Cardiac fibroblast (primary cell): ENCODE results near the gene SPTSSA.

Experiments
- DNase-seq, 2 donors: peaks; one replicate each; pipeline versions ENCODE4 v3.0.0 to v3.0.0-alpha.2; 2010; ENCODE audit warnings: low read depth in 2 of 2
- H3K4me3 ChIP-seq, 2 donors: replicated peaks in 1 of 2; 1 replicate in 1 of 2; 2 replicates in 1 of 2; pipeline ENCODE4 v1.5.1; 2011; ENCODE audit warnings: low read depth in 2 of 2, low read length in 2 of 2, mild to moderate bottlenecking in 2 of 2, moderate library complexity in 1 of 2
- TF ChIP-seq, protein P1 (sequence below): IDR thresholded peaks from one replicate; pipeline ENCODE4 v1.5.1; 2011; ENCODE audit warnings: low read depth, mild to moderate bottlenecking, low read length, inconsistent platforms

The SPTSSA gene

DNA sequence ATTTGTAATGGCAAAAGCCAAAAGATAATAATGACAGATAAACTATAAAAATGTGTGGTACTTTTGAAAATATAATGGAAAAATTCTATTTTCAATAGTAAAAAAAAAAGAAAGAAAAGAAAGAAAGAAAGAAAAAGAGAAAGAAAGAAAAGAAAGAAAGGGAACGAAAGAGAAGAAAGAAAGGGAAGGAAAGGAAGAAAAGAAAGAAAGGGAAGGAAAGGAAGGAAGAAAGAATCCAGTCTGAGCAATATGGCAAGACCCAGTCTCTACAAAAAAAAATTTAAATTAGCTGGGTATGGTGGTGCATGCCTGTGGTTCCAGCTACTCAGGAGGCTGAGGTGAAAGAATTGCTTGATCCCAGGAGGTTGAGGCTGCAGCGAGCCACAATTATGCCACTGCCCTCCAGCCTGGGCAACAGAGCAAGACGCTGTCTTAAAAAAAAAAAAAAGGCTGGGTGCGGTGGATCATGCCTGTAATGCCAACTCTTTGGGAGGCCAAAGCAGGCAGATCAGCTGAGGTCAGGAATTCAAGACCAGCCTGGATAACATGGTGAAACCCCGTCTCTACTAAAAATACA is 39.1 kb upstream of the SPTSSA start:
- TF ChIP-seq, protein P1, sequence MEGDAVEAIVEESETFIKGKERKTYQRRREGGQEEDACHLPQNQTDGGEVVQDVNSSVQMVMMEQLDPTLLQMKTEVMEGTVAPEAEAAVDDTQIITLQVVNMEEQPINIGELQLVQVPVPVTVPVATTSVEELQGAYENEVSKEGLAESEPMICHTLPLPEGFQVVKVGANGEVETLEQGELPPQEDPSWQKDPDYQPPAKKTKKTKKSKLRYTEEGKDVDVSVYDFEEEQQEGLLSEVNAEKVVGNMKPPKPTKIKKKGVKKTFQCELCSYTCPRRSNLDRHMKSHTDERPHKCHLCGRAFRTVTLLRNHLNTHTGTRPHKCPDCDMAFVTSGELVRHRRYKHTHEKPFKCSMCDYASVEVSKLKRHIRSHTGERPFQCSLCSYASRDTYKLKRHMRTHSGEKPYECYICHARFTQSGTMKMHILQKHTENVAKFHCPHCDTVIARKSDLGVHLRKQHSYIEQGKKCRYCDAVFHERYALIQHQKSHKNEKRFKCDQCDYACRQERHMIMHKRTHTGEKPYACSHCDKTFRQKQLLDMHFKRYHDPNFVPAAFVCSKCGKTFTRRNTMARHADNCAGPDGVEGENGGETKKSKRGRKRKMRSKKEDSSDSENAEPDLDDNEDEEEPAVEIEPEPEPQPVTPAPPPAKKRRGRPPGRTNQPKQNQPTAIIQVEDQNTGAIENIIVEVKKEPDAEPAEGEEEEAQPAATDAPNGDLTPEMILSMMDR, result no peak
- no peak overlapping the region for H3K4me3 ChIP-seq
- no peak for DNase-seq

DNA sequence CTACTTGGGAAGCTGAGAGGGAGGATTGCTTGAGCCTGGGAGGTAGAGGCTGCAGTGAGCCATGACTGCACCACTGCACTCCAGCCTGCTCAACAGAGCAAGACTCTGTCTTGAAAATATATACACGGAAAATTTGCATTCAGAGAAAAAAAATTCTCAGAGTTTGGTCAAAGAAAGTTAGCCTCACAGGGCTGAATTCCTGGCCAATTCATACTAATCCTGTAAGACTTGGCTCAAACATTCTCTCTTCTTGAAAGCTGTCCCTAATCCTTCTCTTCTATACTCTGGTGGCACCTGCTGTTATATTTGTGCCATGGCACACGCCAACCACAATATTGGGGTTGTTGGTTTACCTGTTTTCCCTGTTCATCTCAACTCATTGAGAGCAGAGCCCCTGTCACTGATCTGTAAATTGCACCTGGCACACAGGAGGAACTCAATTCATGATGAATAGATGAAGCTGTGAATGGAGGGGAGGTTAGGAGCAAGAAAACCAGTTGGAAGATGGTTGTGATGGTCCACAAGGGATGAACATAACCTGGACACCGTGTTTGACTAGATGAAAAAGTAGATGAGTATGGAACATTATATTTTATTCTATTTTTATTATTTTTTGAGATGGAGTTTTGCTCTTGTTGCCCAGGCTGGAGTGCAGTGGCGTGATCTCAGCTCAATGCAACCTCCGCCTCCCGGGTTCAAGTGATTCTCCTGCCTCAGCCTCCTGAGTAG is 36.8 kb upstream of the SPTSSA start:
- no peak overlapping the region for H3K4me3 ChIP-seq
- DNase-seq, result peak; percentile 33 to 43
- TF ChIP-seq, protein P1, result peak; percentile 29

DNA sequence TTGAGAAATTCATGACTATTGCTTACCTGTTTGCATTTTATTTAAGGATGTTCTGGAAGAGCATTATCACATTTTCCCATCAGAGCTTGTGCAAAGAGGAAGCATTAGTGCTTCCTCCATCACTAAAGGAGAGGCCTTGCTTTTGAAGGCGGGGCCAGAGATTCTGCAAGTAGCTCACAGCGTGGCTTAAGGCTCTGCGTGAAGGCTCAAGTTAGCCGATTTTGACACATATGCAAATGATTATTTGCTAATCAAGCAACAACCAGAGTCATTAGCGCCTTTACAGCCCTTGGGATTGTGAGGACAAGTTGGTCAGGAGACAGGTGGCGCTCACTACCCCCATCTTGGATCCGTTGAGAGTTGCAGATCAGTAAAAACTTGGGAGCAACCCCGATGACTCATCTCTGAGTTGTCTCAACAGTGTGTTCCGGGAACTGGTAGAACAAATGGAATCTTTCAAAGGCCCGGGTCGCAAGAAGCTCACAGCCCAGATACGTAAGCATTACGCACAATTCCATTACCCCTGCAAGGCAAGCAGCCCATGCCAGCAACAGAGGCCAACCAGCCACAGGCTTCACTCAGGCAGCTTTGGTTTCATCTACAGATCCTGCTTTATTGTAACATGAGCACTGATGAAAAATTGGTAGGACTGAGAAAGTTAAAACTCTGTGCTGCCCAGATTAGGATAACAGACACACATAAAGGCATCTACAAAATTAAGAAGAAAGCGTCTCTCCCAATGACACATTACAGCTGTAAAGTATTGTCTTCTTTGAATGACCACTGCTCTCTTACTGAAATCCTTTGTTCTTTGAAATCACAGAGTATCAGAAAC is 34.9 kb upstream of the SPTSSA start:
- H3K4me3 ChIP-seq, result peak overlapping the region in 1 of 2 donors; percentile 22
- peak; percentile 99 to 100 for DNase-seq
- TF ChIP-seq, protein P1, result peak; percentile 8

DNA sequence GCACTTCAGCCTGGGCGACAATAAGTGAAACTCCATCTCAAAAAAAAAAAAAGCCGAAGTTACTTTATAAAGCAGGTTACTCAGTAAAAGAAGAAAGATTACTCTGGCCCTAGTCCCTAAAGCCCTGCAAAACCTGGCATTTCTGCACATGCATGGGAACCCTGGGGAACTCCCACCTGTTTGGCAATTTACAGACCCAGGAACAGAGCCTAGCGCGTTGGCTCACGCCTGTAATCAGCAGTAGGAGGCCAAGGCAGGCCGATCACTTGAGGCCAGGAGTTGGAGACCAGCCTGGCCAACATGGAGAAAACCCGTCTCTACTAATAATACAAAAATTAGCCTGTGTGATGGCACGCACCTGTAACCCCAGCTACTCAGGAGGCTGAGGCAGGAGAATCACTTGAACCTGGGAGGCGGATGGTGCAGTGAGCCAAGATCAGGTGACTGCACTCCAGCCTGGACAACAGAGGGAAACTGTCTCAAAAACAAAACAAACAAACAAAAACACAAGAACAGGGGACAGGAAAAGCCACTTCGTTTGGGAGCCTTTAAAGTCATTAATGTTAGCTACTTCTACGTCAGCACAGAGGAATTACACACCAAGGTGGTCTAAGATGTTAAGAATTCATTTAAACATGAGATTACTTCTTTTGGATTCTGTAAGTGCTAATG is 34.1 kb upstream of the SPTSSA start:
- H3K4me3 ChIP-seq, result no peak overlapping the region
- DNase-seq, result peak in 1 of 2 donors; percentile 84
- TF ChIP-seq, protein P1, result no peak

DNA sequence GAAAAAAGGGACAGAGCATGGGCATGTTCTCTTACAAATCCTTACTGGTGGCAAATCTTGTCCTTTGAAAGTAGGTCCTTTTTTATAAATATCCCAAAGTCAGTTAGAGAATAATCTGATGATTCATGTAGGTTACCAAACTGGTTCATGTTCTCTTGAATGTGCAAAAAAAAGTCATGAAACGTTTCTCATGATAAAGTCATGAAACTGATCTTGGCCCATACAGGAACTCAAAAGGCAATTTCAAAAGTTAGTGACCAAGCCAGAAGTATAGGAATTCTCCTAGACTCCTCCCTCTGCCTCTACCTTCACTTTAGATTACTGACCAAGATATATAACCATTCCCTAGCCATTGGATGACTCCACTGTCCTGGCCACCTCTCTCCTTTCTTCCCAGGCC is 27.3 kb upstream of the SPTSSA start:
- DNase-seq, result peak in 1 of 2 donors; percentile 41
- no peak overlapping the region for H3K4me3 ChIP-seq
- TF ChIP-seq, protein P1, result no peak

DNA sequence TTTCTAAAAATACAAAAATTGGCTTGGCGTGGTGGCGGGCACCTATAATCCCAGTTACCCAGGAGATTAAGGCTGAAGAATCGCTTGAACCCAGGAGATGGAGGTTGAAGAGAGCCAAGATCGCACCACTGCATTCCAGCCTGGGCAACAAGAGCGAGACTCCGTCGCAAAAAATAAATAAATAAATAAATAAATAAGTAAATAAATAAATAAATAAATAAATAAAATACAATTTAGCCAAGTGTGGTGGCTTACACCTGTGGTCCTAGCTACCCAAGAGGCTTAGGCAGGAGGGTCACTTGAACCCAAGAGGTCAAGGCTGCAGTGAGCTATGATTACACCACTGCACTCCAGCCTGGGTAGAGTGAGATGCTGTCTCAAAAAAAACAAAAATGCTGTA is 26.5 kb upstream of the SPTSSA start:
- no peak overlapping the region for H3K4me3 ChIP-seq
- DNase-seq, result no peak
- TF ChIP-seq, protein P1, result no peak
